SK-N-MC (cell line): Measurements from ENCODE around the gene TRAPPC11.

ENCODE experiments used
- EZH2 ChIP-seq: fragments of 200-600 bp; sonication (generic); IDR thresholded peaks from one replicate; pipeline ENCODE4 v1.6.1; 2017; ENCODE audit warnings: antibody characterized with exemption
- FOXP2 ChIP-seq: optimal IDR thresholded peaks from 2 replicates; pipeline ENCODE3; 2011; ENCODE audit warnings: mild to moderate bottlenecking, moderate library complexity; ENCODE audit not compliant: insufficient read depth; ENCODE audit errors: extremely low read length, control extremely low read depth
- POLR2AphosphoS5 ChIP-seq: IDR thresholded peaks from 2 replicates; pipeline ENCODE4 v1.6.1; 2012; ENCODE audit warnings: mild to moderate bottlenecking, low read depth, low read length, borderline replicate concordance

GRCh38 chr4:183631577-183632198, 27.4 kb upstream of the TRAPPC11 start:
- no peak for TF ChIP-seq POLR2AphosphoS5
- TF ChIP-seq EZH2 = no peak
- no peak for TF ChIP-seq FOXP2
